ENCODE data around the gene RBMS1.

- TF ChIP-seq CTCF (conservative IDR thresholded peaks at IDR 0.05; ENCODE audit: low read depth, low read length) (no peak), RAD21 (IDR thresholded peaks at IDR 0.05; ENCODE audit: low read length) (no peak), MAZ (IDR thresholded peaks at IDR 0.05; ENCODE audit: borderline replicate concordance, low read depth, low read length) (no peak), POLR2A (IDR thresholded peaks at IDR 0.05; ENCODE audit: low read depth, low read length) (no peak), SMC3 (IDR thresholded peaks at IDR 0.05; ENCODE audit: low read depth, low read length) (no peak), MAFK (IDR thresholded peaks at IDR 0.05; ENCODE audit: low read depth, low read length) (no peak), RFX5 (IDR thresholded peaks at IDR 0.05; ENCODE audit: low read depth, low read length) (no peak), RCOR1 (IDR thresholded peaks at IDR 0.05; ENCODE audit: insufficient replicate concordance, low read length) (no peak), CEBPB (IDR thresholded peaks at IDR 0.05; ENCODE audit: low read depth, low read length) (no peak)
These were observed 4.5 kb upstream of the RBMS1 start for GRCh38 chr2:160498137-160498536.

Data from IMR-90 (cell line).